ENCODE data around the gene SNAPIN. TPM values are rescaled to one million over a fixed set of nuclear protein-coding genes. Genes with fewer than 3 reads are reported as not detected.

SNAPIN gene, protein sequence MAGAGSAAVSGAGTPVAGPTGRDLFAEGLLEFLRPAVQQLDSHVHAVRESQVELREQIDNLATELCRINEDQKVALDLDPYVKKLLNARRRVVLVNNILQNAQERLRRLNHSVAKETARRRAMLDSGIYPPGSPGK
- polyA plus RNA-seq (2013, experiment 1 of 2): 33.3 TPM
- 32.8 TPM for polyA plus RNA-seq (2013, experiment 2 of 2)

DNA sequence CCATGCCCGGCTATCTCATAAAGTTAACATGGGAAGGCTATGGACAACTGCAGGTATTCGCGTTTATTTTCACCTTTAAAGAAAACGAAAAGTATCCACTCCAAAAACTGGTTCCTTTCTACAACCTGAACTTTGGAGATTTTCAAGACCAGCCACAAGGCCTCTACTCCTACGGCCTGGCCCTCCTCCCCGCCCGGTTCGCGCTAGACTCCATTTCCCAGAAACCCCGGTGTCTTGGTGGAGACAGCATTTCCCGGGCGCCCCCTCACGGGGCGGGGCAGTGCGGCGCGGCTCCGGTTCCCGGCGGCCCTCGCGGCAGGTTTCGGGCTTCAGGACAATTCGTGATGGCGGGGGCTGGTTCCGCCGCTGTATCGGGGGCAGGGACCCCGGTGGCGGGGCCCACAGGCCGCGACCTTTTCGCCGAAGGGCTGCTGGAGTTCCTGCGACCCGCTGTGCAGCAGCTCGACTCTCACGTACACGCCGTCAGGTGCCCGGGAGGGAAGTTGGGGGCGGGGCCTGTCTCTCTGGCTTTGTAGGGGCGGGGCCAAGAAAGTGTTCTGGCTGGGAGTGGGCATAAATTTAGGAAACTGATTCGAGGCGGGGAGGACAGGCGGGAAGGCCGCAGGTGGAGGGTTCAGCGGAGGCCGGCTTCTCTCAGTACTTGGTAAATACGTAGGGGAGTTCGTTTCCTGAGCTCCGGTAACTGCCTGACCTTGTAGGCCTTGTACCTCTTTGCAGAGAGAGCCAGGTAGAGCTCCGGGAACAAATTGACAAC lies at the start of gene SNAPIN:
Gene SNAPIN, plus strand, starts transcription at position 304 of the 775 bp plus-strand sequence. Its CDS starts 41 bp downstream, at position 345.
- 2 to 3% methylated on average over 48 to 50 of the region's 53 CpGs for WGBS, 2 experiments (ENCODE audit: insufficient coverage in 2 of 2)
- Histone ChIP-seq H3K27ac (ENCODE audit: low read depth, low read length, severe bottlenecking) (peak within 1 kb of the TSS; percentile 66), H3K4me1 (ENCODE audit: control insufficient read depth, insufficient read depth, low read length, poor library complexity, severe bottlenecking) (peaks cover 8% of the 10 kb centered on the region), H3K9me3 (ENCODE audit: control insufficient read depth, low read length) (no peaks in the 10 kb centered on the region), H3K4me3 (ENCODE audit: extremely low read depth, insufficient read depth, low read length, poor library complexity, severe bottlenecking) (peak within 1 kb of the TSS; percentile 78), H3K36me3 (ENCODE audit: control insufficient read depth, insufficient read depth, low read length) (peaks cover 29% of the 10 kb centered on the region)

DNA sequence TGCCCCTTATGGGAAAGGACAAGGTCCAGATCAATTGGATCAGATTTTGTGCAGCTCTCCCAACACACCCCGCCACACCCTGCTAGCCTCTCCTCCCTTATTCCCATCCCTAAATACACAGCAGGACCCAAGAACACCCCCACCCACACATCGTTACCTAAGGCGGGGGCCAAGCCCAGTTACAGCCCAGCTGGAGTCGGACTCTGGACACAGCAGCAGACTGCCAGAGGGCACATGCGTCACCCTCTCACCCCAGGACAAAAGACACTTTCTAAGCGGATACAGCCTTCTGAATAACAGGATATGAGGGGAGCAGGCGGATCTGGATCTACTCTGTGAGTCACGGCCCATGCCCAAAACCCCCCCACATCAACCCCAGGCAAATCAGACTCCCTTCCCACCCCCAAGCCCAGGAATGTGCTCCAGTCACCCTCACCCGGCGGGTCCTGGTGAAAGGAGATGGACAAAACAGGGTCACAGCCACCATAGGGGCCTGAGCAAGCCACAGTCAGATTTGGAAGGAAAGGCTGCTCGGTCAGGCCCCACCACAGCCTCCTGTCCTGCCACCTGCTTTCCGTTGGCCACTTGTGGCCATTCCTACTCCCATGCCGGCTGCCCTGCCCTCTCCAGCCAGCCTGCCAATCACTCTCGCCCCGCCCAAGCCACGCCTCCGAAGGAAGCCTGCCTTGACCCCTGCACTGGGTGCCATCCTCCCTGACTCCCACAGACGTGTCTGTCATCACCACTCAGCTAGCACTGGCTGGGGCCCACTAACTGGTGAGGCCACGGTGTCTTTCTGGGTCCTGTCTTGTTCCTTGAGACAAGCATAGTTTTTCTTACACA lies 49.5 kb upstream of the SNAPIN start:
- Histone ChIP-seq H3K9me3 (ENCODE audit: control insufficient read depth, low read length) (no peaks in the 10 kb centered on the region), H3K36me3 (ENCODE audit: control insufficient read depth, insufficient read depth, low read length) (peaks cover 21% of the 10 kb centered on the region), H3K4me3 (ENCODE audit: extremely low read depth, insufficient read depth, low read length, poor library complexity, severe bottlenecking) (peak overlapping the region; percentile 42), H3K4me1 (ENCODE audit: control insufficient read depth, insufficient read depth, low read length, poor library complexity, severe bottlenecking) (peaks cover 56% of the 10 kb centered on the region), H3K27ac (ENCODE audit: low read depth, low read length, severe bottlenecking) (peak overlapping the region; percentile 96)
- 17 to 18% methylated on average over 9 to 14 of the region's 19 CpGs for WGBS, 2 experiments (ENCODE audit: insufficient coverage in 2 of 2)

DNA sequence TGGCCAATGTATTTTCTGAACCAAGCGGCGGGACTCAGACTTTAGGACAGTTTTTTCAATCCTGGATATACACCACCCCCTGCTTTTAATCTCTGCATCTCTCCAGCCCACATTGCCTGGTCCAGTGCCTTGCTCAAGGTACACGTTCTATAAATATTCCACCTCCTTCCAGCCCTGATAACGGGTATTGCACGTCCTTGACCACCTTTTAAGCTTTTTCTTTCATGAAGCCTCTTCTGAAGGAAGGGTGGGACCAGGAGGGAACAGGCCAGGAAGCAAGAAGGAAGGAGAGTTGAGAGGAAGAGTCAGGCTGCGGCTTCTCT lies 49.0 kb upstream of the SNAPIN start:
- Histone ChIP-seq H3K4me1 (ENCODE audit: control insufficient read depth, insufficient read depth, low read length, poor library complexity, severe bottlenecking) (peaks cover 56% of the 10 kb centered on the region), H3K4me3 (ENCODE audit: extremely low read depth, insufficient read depth, low read length, poor library complexity, severe bottlenecking) (no peak overlapping the region), H3K27ac (ENCODE audit: low read depth, low read length, severe bottlenecking) (peak overlapping the region; percentile 96), H3K9me3 (ENCODE audit: control insufficient read depth, low read length) (no peaks in the 10 kb centered on the region), H3K36me3 (ENCODE audit: control insufficient read depth, insufficient read depth, low read length) (peaks cover 21% of the 10 kb centered on the region)
- 76 to 82% methylated on average over 4 of the region's 6 CpGs for WGBS, 2 experiments (ENCODE audit: insufficient coverage in 2 of 2)

DNA sequence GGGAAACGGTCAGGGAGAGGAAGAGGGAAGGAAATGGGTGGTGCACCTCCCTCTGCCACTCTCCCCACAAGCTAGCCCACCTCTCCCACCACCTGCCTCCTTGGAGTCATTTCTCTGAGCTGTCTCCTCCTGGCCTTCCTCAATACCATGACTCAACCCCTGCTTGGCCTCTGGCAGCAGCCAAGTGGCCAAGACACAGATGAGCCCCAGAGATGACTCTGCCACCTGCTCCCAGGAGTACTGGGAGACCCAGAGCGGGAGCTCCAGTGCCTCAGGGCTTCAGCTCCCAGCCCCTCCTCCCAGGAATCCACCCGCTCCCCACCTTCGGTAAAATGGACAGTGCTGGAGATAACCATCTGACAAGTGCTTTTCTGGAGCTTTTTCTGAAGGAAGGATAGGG lies 48.2 kb upstream of the SNAPIN start:
- H3K27ac ChIP-seq (ENCODE audit: low read depth, low read length, severe bottlenecking): peak overlapping the region; percentile 96
- WGBS, 2 experiments (ENCODE audit: insufficient coverage in 2 of 2): 40 to 61% methylated on average over 2 to 3 of the region's 4 CpGs
- no peak overlapping the region for H3K4me3 ChIP-seq (ENCODE audit: extremely low read depth, insufficient read depth, low read length, poor library complexity, severe bottlenecking)
- H3K36me3 ChIP-seq (ENCODE audit: control insufficient read depth, insufficient read depth, low read length): peaks cover 21% of the 10 kb centered on the region
- H3K9me3 ChIP-seq (ENCODE audit: control insufficient read depth, low read length): no peaks in the 10 kb centered on the region
- H3K4me1 ChIP-seq (ENCODE audit: control insufficient read depth, insufficient read depth, low read length, poor library complexity, severe bottlenecking): peaks cover 56% of the 10 kb centered on the region

DNA sequence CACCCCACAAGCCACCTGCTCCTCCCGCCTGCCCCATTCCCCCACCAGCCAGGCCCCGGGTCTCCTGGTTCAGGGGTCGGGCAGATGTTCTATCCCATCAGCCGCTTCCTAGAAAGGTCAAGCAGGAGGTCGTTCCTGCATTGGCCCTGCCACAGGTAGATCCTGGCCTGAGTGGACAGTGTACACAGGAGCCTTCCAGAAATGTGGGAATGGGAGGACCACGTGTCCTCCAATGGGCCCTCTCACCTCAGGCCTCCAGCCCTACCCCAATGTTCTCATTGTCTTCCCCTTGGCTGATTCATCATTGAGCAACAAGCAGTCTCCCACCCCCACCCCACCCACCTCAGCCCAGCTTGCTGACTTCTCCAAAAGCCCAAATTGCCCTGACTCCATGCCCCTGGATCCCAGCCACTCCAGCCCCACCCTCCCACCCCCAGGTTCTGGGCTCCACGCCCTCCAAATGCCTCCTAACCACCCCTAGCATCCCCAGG lies 47.6 kb upstream of the SNAPIN start:
- H3K27ac ChIP-seq (ENCODE audit: low read depth, low read length, severe bottlenecking): no peak overlapping the region
- H3K4me1 ChIP-seq (ENCODE audit: control insufficient read depth, insufficient read depth, low read length, poor library complexity, severe bottlenecking): peaks cover 56% of the 10 kb centered on the region
- H3K4me3 ChIP-seq (ENCODE audit: extremely low read depth, insufficient read depth, low read length, poor library complexity, severe bottlenecking): no peak overlapping the region
- WGBS, 2 experiments (ENCODE audit: insufficient coverage in 2 of 2): 91 to 100% methylated on average over 2 to 4 of the region's 7 CpGs
- peaks cover 16% of the 10 kb centered on the region for H3K36me3 ChIP-seq (ENCODE audit: control insufficient read depth, insufficient read depth, low read length)
- no peaks in the 10 kb centered on the region for H3K9me3 ChIP-seq (ENCODE audit: control insufficient read depth, low read length)

DNA sequence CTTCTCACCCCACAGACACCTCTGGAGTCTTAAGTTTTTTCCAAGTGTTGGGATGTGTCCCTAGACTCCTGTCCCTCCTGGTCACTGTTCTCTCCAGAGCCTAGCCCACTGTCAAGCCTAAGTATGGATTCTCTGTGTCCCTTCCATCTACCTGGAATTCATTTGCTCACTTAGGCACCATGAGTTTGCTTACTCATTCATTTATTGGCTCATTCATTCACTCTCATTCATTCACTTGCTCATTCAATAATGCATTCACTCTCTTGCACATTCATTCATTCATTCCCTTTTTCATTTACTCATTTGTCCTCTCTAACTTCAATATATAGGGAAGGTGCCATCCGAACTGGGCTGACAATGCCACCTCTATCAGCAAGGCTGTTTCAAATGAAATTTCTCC lies 47.1 kb upstream of the SNAPIN start:
- WGBS, 2 experiments (ENCODE audit: insufficient coverage in 2 of 2): 100% methylated on average over 1 of the region's 1 CpG; no CpG with 5 or more reads in 1 of the 2 experiments
- Histone ChIP-seq H3K27ac (ENCODE audit: low read depth, low read length, severe bottlenecking) (no peak overlapping the region), H3K9me3 (ENCODE audit: control insufficient read depth, low read length) (no peaks in the 10 kb centered on the region), H3K4me1 (ENCODE audit: control insufficient read depth, insufficient read depth, low read length, poor library complexity, severe bottlenecking) (peaks cover 56% of the 10 kb centered on the region), H3K4me3 (ENCODE audit: extremely low read depth, insufficient read depth, low read length, poor library complexity, severe bottlenecking) (peak overlapping the region; percentile 36), H3K36me3 (ENCODE audit: control insufficient read depth, insufficient read depth, low read length) (peaks cover 14% of the 10 kb centered on the region)

DNA sequence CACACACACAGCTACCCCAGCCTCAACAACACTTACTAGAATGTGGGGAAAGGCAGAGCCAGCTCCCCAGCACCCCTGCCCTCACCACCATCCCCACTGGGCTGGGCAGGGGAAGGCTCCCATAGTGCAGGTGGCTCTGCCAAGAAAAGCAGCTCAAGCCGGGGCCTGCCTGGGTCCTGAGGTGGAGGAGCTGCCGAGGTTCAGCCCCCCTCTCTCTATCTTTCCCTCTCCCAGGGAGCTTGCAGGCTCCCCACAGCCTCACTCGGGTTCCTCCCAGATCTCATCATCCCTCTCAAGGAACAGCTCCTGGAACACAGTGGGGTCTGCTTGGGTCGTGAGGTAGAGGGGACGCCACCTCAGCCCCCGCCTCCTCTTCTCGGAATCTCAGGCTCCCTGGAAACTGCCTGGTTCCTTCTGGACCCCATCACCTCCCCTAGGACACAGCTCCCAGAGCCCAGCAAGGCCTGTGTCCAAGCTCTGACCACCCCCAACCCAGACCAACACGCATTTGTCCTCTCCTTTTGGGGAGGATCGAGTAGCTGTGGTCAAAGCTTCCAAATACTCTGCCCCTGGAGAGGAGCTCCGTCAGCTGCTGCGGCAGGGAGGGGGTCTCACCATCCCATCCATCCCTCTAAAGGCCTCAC lies 46.3 kb upstream of the SNAPIN start:
- WGBS, 2 experiments (ENCODE audit: insufficient coverage in 2 of 2): 61 to 64% methylated on average over 4 to 6 of the region's 11 CpGs
- Histone ChIP-seq H3K4me1 (ENCODE audit: control insufficient read depth, insufficient read depth, low read length, poor library complexity, severe bottlenecking) (peaks cover 47% of the 10 kb centered on the region), H3K27ac (ENCODE audit: low read depth, low read length, severe bottlenecking) (no peak overlapping the region), H3K9me3 (ENCODE audit: control insufficient read depth, low read length) (no peaks in the 10 kb centered on the region), H3K4me3 (ENCODE audit: extremely low read depth, insufficient read depth, low read length, poor library complexity, severe bottlenecking) (peak overlapping the region; percentile 36), H3K36me3 (ENCODE audit: control insufficient read depth, insufficient read depth, low read length) (peaks cover 5% of the 10 kb centered on the region)

DNA sequence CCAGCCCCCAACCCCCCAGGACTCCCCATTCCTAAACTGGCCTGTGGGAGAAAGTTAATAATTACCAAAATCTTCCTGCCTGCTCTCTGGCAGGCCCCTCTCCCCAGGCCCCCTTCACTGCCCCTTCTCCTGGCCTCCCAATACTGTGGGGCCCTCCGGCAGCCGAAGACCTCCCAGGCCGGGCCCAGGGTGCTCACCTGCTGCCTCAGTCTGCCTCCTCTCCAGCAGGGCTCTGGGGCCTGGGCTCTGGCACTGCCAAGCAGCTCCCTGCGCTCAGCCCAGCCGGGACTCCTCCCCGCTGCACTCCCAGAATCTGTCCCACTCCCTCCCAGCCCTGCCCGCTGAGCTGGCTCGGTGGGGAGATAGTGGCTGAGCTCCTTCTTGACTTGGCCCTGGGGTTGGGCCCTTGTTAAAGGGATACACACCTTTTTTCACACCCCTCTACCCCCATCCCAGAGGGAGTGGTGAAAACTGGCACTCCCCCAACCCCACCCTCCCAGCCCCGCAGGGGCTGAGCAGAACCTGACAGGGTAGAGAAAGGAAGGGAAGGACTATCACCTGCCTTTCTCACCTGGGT lies 45.7 kb upstream of the SNAPIN start, which contains the start of gene S100A16:
Gene S100A16, minus strand, starts transcription at position 383 of the 577 bp plus-strand sequence. CDS start 4,986 bp downstream, outside the sequence.
- peaks cover 41% of the 10 kb centered on the region for H3K4me1 ChIP-seq (ENCODE audit: control insufficient read depth, insufficient read depth, low read length, poor library complexity, severe bottlenecking)
- 0 to 73% methylated on average over 1 to 4 of the region's 9 CpGs for WGBS, 2 experiments (ENCODE audit: insufficient coverage in 2 of 2)
- H3K4me3 ChIP-seq (ENCODE audit: extremely low read depth, insufficient read depth, low read length, poor library complexity, severe bottlenecking): peak within 1 kb of the TSS; percentile 36
- no peaks in the 10 kb centered on the region for H3K36me3 ChIP-seq (ENCODE audit: control insufficient read depth, insufficient read depth, low read length)
- no peaks in the 10 kb centered on the region for H3K9me3 ChIP-seq (ENCODE audit: control insufficient read depth, low read length)
- no peak within 1 kb of the TSS for H3K27ac ChIP-seq (ENCODE audit: low read depth, low read length, severe bottlenecking)

DNA sequence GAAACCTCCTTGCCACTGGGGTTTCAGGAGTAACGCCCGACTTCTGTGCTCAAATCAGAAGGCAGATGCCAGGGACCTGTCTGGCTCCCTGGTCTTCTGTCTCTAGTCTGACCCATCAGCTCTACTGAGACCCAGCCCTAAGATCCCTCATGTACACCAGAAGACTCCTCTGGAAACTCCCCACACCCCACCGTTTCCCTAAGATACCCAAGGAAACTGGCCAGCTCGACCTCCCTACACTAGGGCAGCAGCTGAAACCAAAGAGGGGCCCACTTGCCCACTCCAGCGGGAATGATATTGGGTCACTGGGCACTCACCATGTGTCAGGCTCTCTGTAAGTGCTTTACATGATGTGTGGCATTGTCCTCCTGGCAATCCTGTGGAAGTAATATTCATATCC lies 45.1 kb upstream of the SNAPIN start:
- H3K27ac ChIP-seq (ENCODE audit: low read depth, low read length, severe bottlenecking): no peak overlapping the region
- H3K36me3 ChIP-seq (ENCODE audit: control insufficient read depth, insufficient read depth, low read length): peaks cover 3% of the 10 kb centered on the region
- peaks cover 36% of the 10 kb centered on the region for H3K4me1 ChIP-seq (ENCODE audit: control insufficient read depth, insufficient read depth, low read length, poor library complexity, severe bottlenecking)
- 80 to 87% methylated on average over 5 of the region's 5 CpGs for WGBS, 2 experiments (ENCODE audit: insufficient coverage in 2 of 2)
- H3K9me3 ChIP-seq (ENCODE audit: control insufficient read depth, low read length): no peaks in the 10 kb centered on the region
- H3K4me3 ChIP-seq (ENCODE audit: extremely low read depth, insufficient read depth, low read length, poor library complexity, severe bottlenecking): no peak overlapping the region

All from mesodermal cell (in vitro differentiated cells).